Germinal center (tissue), 1 donor: ENCODE measurements around the gene MUC21.
"Not testable (repeated sequence)": the region's sequence is repeated elsewhere in the genome, so short reads cannot be mapped to it uniquely, and the experiment has no call there.

Source experiments
- DNase-seq: peaks from one replicate; pipeline ENCODE4 v3.0.0; 2012; ENCODE audit warnings: mixed read lengths, low spot score

MUC21 gene

DNA sequence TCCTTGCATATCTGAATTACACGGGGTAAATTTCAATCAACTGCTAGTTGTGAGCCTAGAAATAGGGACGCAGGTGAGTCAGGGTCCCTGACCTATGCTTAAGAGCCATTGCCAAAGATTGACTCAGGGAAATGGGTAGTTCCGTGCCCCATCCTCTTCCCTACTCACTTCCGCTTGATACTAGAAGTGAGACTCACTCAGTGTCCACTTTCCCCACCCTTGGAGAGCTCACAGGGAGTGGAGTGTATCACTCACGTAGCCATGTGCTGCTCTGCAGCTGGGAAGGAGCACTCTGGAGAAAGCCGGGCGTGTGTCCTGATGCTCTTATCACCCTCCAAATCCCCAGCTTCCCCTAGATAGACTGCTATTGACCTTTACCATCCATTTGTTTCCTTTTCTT is 26.2 kb downstream of the MUC21 start:
- DNase-seq: no peak

GRCh38 chr6:31010393-31011060 is 27.0 kb downstream of the MUC21 start, which contains the start of gene MUC22:
MUC22 (plus strand) TSS chr6:31010474; CDS start chr6:31010707, 233 bp downstream.
- no peak for DNase-seq

DNA sequence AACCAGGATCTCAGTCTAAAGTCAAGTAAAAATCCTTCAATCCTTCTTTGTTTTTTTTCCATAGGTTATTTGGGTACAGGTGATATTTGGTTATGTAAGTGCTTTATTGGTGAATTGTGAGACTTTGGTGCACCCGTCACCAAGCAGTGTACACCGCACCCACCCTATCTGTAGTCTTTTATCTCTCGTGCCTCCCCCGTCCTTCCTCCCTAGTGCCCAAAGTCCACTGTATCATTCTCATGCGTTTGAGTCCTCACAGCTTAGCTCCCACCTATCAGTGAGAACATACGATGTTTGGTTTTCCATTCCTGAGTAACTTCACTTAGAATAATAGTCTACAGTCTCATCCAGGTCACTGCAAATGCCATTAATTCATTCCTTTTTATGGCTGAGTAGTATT is 27.6 kb downstream of the MUC21 start:
- DNase-seq: no peak

GRCh38 chr6:31016659-31017299 is 33.3 kb downstream of the MUC21 start:
- no peak for DNase-seq

DNA sequence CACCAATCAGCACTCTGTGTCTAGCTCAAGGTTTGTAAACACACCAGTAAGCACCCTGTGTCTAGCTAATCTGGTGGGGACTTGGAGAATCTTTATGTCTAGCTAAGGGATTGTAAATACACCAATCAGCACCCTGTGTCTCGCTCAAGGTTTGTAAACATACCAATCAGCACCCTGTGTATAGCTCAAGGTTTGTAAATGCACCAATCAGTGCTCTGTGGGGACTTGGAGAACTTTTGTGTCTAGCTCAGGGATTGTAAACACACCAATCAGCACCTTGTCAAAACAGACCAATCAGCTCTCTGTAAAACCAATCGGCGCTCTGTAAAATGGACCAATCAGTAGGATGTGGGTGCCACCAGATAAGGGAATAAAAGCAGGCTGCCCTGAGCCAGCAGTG is 33.9 kb downstream of the MUC21 start:
- not testable (repeated sequence) for DNase-seq

DNA sequence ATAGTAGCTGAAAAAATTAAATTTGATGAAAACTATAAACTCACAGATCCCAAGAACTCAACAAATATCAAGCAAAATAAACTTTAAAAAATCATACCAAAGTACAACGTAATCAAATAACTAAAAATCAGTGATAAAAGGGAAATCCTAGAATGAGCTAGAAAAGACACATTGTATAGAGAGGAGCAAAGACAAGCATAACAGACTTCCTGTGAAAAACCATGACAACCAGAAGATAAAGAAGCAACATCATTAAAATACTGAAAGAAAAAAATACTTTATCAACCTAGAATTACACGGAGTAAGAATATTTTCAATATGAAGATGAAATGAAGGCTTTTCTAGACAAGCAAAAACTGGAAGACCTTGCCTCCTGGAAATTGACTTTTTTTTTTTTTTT is 36.5 kb downstream of the MUC21 start:
- no peak for DNase-seq

GRCh38 chr6:31020631-31021255 is 37.2 kb downstream of the MUC21 start:
- DNase-seq: not testable (repeated sequence)

GRCh38 chr6:31021705-31022531 is 38.4 kb downstream of the MUC21 start:
- not testable (repeated sequence) for DNase-seq

GRCh38 chr6:31025595-31025994 is 42.1 kb downstream of the MUC21 start:
- DNase-seq: no peak

GRCh38 chr6:31031095-31031494 is 47.6 kb downstream of the MUC21 start:
- no peak for DNase-seq

GRCh38 chr6:31033075-31033474 is 49.6 kb downstream of the MUC21 start:
- DNase-seq: no peak

- DNase-seq: no peak
Observed at GRCh38 chr6:31035862-31036497, 52.5 kb downstream of the MUC21 start.

GRCh38 chr6:31037169-31037568 is 53.7 kb downstream of the MUC21 start:
- DNase-seq: no peak

GRCh38 chr6:31037682-31038081 is 54.2 kb downstream of the MUC21 start:
- no peak for DNase-seq

DNA sequence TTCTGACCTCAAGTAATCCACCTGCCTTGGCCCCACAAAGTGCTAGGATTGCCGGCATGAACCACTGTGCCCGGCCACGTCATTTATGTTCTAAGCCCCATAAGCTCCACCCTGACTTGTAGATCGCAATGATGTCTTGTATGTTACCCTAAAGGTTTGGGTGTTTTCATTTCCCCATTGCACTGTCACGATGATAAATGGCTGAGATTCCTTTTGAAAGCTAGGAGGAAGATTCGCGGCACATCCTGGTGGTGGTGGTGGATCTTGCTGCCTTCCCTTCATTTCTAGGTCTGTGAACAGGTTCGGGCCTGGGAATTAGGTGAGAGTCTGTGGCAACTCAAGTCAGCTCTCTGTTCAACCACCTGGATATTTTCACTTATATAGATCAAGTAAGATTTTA is 55.0 kb downstream of the MUC21 start:
- no peak for DNase-seq
